Epithelial cell of proximal tubule (primary cell): Measurements from ENCODE around the gene EXOSC9. TPM values are rescaled to one million over a fixed set of nuclear protein-coding genes. Genes with fewer than 3 reads are reported as not detected.

ENCODE experiments used
- DNase-seq: peaks from one replicate; pipeline ENCODE4 v3.0.0-alpha.2; 2011; ENCODE audit warnings: low read depth
- H3K4me3 ChIP-seq: 2 replicates; pipeline ENCODE4 v1.5.1; 2011; ENCODE audit warnings: low read depth, mild to moderate bottlenecking, low read length
- total RNA-seq: library from RNA; depleted of rRNA; stranded (reverse); fragments of >200 nt; gene quantifications from 2 replicates; pipeline ENCODE4 v1.2.3, GENCODE V29; 2015
- TF ChIP-seq, protein P1 (sequence below): conservative IDR thresholded peaks from 2 replicates; pipeline ENCODE4 v1.5.1; 2012; ENCODE audit warnings: low read depth, mild to moderate bottlenecking, low read length

The EXOSC9 gene
- total RNA-seq, 1 donor from 2014 or later: 55.5 TPM

DNA sequence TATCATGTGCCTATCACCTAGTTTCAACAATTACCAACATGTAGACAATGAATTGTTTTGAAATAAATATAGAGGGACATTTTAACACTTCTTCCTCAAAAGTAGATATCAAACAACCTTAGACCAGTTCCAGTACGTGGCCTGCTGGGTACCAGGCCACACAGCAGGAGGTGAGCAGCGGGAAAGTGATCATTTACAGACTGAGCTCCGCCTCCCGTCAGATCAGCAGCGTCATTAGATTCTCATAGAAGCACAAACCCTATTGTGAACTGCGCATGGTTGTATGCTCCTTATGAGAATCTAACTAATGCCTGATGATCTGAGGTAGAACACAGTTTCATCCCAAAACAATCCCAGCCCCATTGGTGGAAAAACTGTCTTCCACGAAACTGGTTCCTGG, 62.7 kb downstream of the EXOSC9 start:
- H3K4me3 ChIP-seq: no peak overlapping the region
- TF ChIP-seq, protein P1, sequence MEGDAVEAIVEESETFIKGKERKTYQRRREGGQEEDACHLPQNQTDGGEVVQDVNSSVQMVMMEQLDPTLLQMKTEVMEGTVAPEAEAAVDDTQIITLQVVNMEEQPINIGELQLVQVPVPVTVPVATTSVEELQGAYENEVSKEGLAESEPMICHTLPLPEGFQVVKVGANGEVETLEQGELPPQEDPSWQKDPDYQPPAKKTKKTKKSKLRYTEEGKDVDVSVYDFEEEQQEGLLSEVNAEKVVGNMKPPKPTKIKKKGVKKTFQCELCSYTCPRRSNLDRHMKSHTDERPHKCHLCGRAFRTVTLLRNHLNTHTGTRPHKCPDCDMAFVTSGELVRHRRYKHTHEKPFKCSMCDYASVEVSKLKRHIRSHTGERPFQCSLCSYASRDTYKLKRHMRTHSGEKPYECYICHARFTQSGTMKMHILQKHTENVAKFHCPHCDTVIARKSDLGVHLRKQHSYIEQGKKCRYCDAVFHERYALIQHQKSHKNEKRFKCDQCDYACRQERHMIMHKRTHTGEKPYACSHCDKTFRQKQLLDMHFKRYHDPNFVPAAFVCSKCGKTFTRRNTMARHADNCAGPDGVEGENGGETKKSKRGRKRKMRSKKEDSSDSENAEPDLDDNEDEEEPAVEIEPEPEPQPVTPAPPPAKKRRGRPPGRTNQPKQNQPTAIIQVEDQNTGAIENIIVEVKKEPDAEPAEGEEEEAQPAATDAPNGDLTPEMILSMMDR: no peak
- no peak for DNase-seq

Other genes with a start within 250 kb of the EXOSC9 start
- gene ANXA5, start 104.3 kb upstream of the EXOSC9 start, total RNA-seq: 308 and 352 TPM in 2 replicates
- 0.07 TPM in 1 of 2 replicates, not detected in the other for gene SMIM43, start 36.2 kb upstream of the EXOSC9 start, total RNA-seq
- 106 and 139 TPM in 2 replicates for gene CCNA2, start 22.6 kb downstream of the EXOSC9 start, total RNA-seq
- 22.7 and 26.5 TPM in 2 replicates for gene BBS7, start 69.2 kb downstream of the EXOSC9 start, total RNA-seq
- gene TRPC3, start 150.7 kb downstream of the EXOSC9 start, total RNA-seq: 0.06 and 0.07 TPM in 2 replicates